Neural cell (in vitro differentiated cells): ENCODE measurements around the gene FNBP1L. TPM values are rescaled to one million over a fixed set of nuclear protein-coding genes. Genes with fewer than 3 reads are reported as not detected.

ENCODE experiments used
- H2AFZ ChIP-seq: fragments of 200-600, 300-800 bp; sonication (generic), shearing (Covaris generic); 2 replicates; pipeline ENCODE4 v1.6.0; 2014; ENCODE audit warnings: low read depth, mild to moderate bottlenecking, antibody characterized with exemption, low read length, moderate library complexity
- H3F3A ChIP-seq: fragments of 200-600 bp; shearing (Covaris generic); 2 replicates; pipeline ENCODE4 v1.6.1; 2016; ENCODE audit warnings: mild to moderate bottlenecking, moderate library complexity, mixed read lengths, antibody characterized with exemption, low read length; ENCODE audit not compliant: insufficient read depth, poor library complexity, severe bottlenecking
- H3K27ac ChIP-seq: fragments of 200-600, 300-800 bp; sonication (generic), shearing (Covaris generic); 2 replicates; pipeline ENCODE4 v1.5.1; 2014; ENCODE audit warnings: mild to moderate bottlenecking, low read length, moderate library complexity
- H3K27me3 ChIP-seq: fragments of 300-800, 200-600 bp; sonication (generic), shearing (Covaris generic); 2 replicates; pipeline ENCODE4 v1.6.0; 2014; ENCODE audit warnings: mild to moderate bottlenecking, low read depth, low read length, moderate library complexity; ENCODE audit not compliant: insufficient read depth
- H3K36me3 ChIP-seq: fragments of 300-800, 200-600 bp; sonication (generic), shearing (Covaris generic); 2 replicates; pipeline ENCODE4 v1.5.1; 2014; ENCODE audit warnings: mild to moderate bottlenecking, antibody characterized with exemption, low read length, moderate library complexity; ENCODE audit not compliant: insufficient read depth
- H3K4me2 ChIP-seq: fragments of 300-800, 200-600 bp; sonication (generic), shearing (Covaris generic); 2 replicates; pipeline ENCODE4 v1.6.0; 2014; ENCODE audit warnings: mild to moderate bottlenecking, low read length
- H3K4me3 ChIP-seq: fragments of 300-800, 200-600 bp; sonication (generic), shearing (Covaris generic); 2 replicates; pipeline ENCODE4 v1.5.1; 2014; ENCODE audit warnings: mild to moderate bottlenecking, low read length, moderate library complexity
- H3K79me2 ChIP-seq: fragments of 200-600 bp; shearing (Covaris generic); replicated peaks from 2 replicates; pipeline ENCODE4 v1.6.0; 2014; ENCODE audit warnings: mild to moderate bottlenecking, low read length, moderate library complexity; ENCODE audit not compliant: insufficient read depth
- H3K9ac ChIP-seq: fragments of 300-800, 200-600 bp; sonication (generic), shearing (Covaris generic); 2 replicates; pipeline ENCODE4 v1.6.1; 2016; ENCODE audit warnings: mild to moderate bottlenecking, low read length, mixed read lengths
- H3K9me2 ChIP-seq: fragments of 200-600 bp; shearing (Covaris generic); 2 replicates; pipeline ENCODE4 v1.6.1; 2016; ENCODE audit warnings: mild to moderate bottlenecking, low read length, mixed read lengths; ENCODE audit not compliant: insufficient read depth
- H3K9me3 ChIP-seq: fragments of 200-600, 300-800 bp; sonication (generic), shearing (Covaris generic); 2 replicates; pipeline ENCODE4 v1.6.1; 2016; ENCODE audit warnings: mild to moderate bottlenecking, mixed run types, low read length, moderate library complexity, mixed read lengths
- H4K20me1 ChIP-seq: fragments of 200-600 bp; shearing (Covaris generic); 2 replicates; pipeline ENCODE4 v1.6.1; 2016; ENCODE audit warnings: mild to moderate bottlenecking, mixed run types; ENCODE audit not compliant: insufficient read depth
- EP300 ChIP-seq: fragments of 450-650 bp; conservative IDR thresholded peaks from 2 replicates; pipeline ENCODE4 v1.6.1; 2014; ENCODE audit warnings: antibody characterized with exemption, mild to moderate bottlenecking, moderate library complexity; ENCODE audit not compliant: poor library complexity, severe bottlenecking
- EZH2 ChIP-seq: fragments of 200-600, 300-800 bp; shearing (Covaris generic), sonication (generic); IDR thresholded peaks from 2 replicates; pipeline ENCODE4 v1.6.1; 2014; ENCODE audit warnings: antibody characterized with exemption, low read length, borderline replicate concordance, mild to moderate bottlenecking; ENCODE audit not compliant: insufficient read depth, poor library complexity, severe bottlenecking
- MXI1 ChIP-seq: fragments of 450-650 bp; conservative IDR thresholded peaks from 2 replicates; pipeline ENCODE4 v1.6.1; 2014; ENCODE audit warnings: antibody characterized with exemption, mild to moderate bottlenecking; ENCODE audit not compliant: poor library complexity, severe bottlenecking
- POLR2AphosphoS5 ChIP-seq: IDR thresholded peaks from 2 replicates; pipeline ENCODE4 v1.6.1; 2012
- RAD21 ChIP-seq: fragments of 450-650 bp; conservative IDR thresholded peaks from 2 replicates; pipeline ENCODE4 v1.6.1; 2014; ENCODE audit warnings: antibody characterized with exemption, mild to moderate bottlenecking, moderate library complexity
- SMC3 ChIP-seq: fragments of 450-650 bp; conservative IDR thresholded peaks from 2 replicates; pipeline ENCODE4 v1.6.1; 2014; ENCODE audit warnings: antibody characterized with exemption, mild to moderate bottlenecking, moderate library complexity; ENCODE audit not compliant: poor library complexity
- TAF1 ChIP-seq: IDR thresholded peaks from 2 replicates; pipeline ENCODE4 v1.6.1; 2012; ENCODE audit warnings: low read depth
- polyA plus RNA-seq: library from polyadenylated mRNA; depleted of rRNA; stranded (reverse); fragments of >200 nt; gene quantifications from 2 replicates; pipeline ENCODE4 v1.2.3, GENCODE V29; 2014
- TF ChIP-seq, protein P1 (sequence below): IDR thresholded peaks from 2 replicates; pipeline ENCODE4 v1.6.1; 2012; ENCODE audit warnings: borderline replicate concordance
- TF ChIP-seq, protein P2 (sequence below): fragments of 450-650 bp; IDR thresholded peaks from 2 replicates; pipeline ENCODE4 v1.5.1; 2014; ENCODE audit warnings: antibody characterized with exemption, mild to moderate bottlenecking, moderate library complexity; ENCODE audit not compliant: poor library complexity, severe bottlenecking

Gene FNBP1L
- polyA plus RNA-seq, 1 donor from 2014 or later = 1,044 TPM

DNA sequence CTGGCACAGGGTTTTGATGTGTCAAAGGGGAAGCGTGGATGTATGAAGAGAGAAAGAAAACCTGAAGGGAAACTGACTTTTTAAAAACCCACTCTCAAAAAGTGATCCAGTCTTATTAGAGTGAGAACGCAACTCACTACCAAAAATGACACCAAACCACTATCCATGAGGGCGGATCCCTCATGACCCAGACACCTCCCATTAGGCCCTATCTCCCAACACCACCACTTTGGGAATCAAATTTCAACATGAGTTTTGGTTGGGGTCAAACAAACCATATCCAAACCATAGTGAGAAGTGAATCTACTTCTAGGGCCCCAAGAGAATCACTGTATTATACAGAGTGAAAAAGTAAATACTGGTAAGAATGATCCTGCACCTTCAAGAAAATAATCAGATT is 53.5 kb downstream of the FNBP1L start (continued):
- TF ChIP-seq, protein P1, sequence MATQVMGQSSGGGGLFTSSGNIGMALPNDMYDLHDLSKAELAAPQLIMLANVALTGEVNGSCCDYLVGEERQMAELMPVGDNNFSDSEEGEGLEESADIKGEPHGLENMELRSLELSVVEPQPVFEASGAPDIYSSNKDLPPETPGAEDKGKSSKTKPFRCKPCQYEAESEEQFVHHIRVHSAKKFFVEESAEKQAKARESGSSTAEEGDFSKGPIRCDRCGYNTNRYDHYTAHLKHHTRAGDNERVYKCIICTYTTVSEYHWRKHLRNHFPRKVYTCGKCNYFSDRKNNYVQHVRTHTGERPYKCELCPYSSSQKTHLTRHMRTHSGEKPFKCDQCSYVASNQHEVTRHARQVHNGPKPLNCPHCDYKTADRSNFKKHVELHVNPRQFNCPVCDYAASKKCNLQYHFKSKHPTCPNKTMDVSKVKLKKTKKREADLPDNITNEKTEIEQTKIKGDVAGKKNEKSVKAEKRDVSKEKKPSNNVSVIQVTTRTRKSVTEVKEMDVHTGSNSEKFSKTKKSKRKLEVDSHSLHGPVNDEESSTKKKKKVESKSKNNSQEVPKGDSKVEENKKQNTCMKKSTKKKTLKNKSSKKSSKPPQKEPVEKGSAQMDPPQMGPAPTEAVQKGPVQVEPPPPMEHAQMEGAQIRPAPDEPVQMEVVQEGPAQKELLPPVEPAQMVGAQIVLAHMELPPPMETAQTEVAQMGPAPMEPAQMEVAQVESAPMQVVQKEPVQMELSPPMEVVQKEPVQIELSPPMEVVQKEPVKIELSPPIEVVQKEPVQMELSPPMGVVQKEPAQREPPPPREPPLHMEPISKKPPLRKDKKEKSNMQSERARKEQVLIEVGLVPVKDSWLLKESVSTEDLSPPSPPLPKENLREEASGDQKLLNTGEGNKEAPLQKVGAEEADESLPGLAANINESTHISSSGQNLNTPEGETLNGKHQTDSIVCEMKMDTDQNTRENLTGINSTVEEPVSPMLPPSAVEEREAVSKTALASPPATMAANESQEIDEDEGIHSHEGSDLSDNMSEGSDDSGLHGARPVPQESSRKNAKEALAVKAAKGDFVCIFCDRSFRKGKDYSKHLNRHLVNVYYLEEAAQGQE = no peak

DNA sequence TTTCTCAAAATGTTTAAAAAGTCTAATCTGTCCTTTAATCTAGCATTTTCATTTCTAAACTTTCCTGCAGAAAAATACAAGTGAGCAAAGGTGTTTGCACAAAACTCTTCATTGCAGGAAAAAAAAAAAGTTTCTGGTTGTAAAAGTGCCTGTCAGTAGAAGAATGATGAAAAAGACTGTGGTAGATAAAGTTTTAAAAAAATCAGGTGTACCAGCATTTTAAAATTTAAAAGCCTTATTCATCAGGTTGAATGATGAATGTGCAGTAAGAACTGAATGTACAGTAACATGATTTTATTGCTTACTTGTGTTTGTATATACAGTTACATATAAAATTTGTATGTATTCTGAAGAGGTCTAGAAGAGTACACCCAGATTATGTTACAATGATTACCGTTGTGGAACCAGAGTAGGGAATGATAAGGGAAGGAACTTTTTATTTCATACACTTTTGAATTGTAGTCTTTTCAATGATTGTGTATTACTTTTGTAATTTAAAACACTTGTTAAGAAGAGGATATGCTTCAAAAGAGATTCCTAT is 54.0 kb downstream of the FNBP1L start:
- no peak overlapping the region for H3K27ac ChIP-seq
- peaks cover 34% of the 10 kb centered on the region for H4K20me1 ChIP-seq
- H3K79me2 ChIP-seq = peaks cover 91% of the 10 kb centered on the region

More for the DNA sequence above, 54.0 kb downstream of the FNBP1L start:
- H2AFZ ChIP-seq = no peak overlapping the region
- no peaks in the 10 kb centered on the region for H3K36me3 ChIP-seq
- TF ChIP-seq TAF1 = no peak
- no peak for TF ChIP-seq SMC3
- no peak for TF ChIP-seq EZH2
- TF ChIP-seq EP300 = no peak
- TF ChIP-seq MXI1 = no peak
- TF ChIP-seq RAD21 = no peak
- TF ChIP-seq POLR2AphosphoS5 = no peak
- TF ChIP-seq, protein P2, sequence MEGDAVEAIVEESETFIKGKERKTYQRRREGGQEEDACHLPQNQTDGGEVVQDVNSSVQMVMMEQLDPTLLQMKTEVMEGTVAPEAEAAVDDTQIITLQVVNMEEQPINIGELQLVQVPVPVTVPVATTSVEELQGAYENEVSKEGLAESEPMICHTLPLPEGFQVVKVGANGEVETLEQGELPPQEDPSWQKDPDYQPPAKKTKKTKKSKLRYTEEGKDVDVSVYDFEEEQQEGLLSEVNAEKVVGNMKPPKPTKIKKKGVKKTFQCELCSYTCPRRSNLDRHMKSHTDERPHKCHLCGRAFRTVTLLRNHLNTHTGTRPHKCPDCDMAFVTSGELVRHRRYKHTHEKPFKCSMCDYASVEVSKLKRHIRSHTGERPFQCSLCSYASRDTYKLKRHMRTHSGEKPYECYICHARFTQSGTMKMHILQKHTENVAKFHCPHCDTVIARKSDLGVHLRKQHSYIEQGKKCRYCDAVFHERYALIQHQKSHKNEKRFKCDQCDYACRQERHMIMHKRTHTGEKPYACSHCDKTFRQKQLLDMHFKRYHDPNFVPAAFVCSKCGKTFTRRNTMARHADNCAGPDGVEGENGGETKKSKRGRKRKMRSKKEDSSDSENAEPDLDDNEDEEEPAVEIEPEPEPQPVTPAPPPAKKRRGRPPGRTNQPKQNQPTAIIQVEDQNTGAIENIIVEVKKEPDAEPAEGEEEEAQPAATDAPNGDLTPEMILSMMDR = no peak
- TF ChIP-seq, protein P1 = no peak
- no peaks in the 10 kb centered on the region for H3K9me2 ChIP-seq
- H3K4me2 ChIP-seq = no peak overlapping the region
- H3F3A ChIP-seq = no peaks in the 10 kb centered on the region
- H3K9me3 ChIP-seq = no peaks in the 10 kb centered on the region
- H3K9ac ChIP-seq = no peak overlapping the region
- no peak overlapping the region for H3K4me3 ChIP-seq
- H3K27me3 ChIP-seq = no peaks in the 10 kb centered on the region
